Stimulated activated CD8-positive, alpha-beta memory T cell treated with anti-CD3 and anti-CD28 coated beads, Interleukin-4, amount 100 ng/mL, for 4 hours (primary cell): Measurements from ENCODE around the gene CTAG2.
"Not testable (repeated sequence)": the region's sequence is repeated elsewhere in the genome, so short reads cannot be mapped to it uniquely, and the experiment has no call there.

Experiments used
- DNase-seq, 2 donors: peaks; one replicate each; pipeline ENCODE4 v3.0.0-alpha.2; 2020; ENCODE audit warnings: low read depth in 2 of 2, low spot score in 1 of 2

CTAG2 gene

DNA sequence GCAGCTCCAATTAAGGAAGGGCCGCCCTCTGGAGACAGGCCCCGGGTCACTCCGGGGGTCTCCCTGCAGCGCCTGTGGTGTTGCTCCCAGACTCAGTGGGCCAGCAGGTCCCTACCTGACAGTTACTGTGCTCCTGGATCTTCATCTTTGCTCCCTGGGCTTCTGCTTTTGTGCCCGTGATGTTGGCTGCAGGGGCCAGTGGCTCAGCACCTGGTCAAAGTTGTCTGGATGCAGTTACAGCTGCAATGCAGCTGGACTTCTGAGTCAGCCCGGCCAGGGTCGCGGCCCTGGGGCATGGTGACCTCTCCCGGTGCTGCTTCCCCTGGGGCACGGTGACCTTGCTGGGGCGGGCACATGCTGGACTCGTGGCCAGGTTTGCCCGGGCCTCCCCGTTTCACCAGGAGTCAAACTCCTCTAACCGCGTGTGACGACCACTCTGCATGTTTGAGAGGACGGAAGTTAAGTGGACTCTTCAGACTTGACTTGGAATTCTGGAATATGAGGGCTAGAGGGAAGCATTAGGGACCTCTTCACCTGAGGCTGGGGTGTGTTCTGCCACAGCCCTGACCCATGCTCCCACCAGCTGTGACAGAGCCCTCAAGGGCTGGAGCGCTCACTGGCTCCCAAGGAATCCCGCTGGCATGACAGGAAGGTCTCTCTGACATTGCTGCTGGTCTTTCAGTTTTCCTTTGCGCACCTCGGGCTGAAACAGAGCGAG is 3.7 kb downstream of the CTAG2 start:
- no peak for DNase-seq

DNA sequence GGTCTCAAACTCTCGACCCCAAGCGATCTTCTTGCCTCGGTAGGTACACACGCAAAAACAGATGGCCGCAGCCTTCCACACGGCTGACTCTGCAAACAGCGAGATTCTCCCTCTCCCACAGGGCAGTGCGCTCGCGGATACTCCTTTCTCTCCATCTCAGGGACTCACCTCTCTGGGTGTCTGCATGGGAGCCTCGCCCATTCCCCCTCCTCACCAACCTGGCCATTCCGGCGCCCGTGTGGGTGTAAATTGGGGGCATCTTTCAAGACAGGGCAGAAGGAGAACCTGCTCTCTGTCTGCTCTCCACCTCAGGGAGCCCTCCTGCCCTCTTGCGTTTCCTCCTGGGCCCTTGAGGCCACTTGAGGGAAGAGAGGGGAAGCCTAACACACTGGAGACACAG is 4.4 kb downstream of the CTAG2 start:
- DNase-seq, result no peak

DNA sequence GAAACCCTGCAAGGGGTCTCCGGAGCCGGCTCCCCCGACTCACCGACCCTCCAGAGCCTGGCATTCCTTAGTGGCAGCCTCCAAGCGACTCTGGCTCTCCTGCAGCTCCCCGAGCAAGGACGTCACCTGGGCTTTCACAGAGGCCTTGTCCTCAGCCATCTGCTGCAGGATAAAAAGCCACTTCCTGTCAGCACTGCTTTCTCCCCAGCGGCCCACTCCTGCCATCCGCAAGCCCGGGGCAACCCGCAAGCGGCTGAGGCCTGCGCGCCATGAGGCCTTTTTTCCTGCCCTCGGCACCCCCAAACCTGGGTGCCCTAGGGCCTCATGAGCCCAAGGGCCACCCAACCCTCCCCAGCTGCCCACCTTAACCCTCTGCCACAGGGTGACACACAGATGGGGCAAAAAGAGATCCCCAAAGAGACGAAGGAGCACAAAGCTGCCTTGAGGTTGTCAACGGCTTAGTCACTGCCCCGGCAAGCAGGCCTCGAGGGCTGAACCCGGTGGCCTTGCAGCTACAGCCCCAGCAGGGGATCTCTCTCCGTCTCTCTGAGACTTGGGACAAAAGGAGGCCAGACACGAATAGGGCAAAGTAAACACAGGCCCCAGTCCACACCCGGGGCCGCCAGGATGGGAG is 7.5 kb downstream of the CTAG2 start:
- not testable (repeated sequence) for DNase-seq

DNA sequence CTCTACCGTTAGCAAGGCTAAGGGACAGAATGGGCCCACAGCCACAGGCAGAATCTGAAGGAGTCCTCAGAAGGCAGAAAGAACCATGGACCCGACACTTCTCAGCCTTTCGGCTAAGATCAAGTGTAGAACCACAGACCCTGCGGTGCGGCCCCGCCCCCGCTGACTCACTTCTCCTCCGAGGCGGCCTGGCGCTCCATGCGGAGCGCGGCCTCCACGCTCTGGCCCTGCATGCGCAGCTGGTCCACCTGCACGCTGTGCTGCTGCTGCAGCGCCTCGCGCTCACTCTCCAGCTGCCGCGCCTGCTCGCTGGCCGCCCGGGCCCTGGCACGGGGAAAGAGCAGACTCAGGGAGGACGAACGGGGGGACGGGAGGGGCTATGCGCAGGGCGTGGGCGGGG is 9.7 kb downstream of the CTAG2 start:
- DNase-seq, result not testable (repeated sequence)

DNA sequence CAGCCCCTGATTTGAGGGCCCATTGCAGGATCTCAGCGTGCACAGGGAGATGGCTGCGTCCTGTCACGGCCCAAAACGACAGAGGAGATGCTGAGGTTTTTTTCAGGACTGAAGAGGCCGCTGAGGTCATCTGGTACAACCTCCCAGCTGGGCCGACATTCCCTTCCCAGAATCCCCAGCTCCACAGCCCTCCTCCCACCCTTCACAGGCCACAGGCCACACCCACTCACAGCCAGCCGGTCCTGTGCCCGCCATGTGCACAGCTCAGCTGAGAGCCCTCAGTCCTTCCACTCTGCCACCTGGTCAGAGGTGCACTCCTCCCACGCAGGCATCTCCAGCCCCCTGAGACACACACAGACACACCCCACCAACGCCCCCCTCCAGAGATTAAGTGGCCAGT is 11.6 kb downstream of the CTAG2 start:
- DNase-seq, result not testable (repeated sequence)

DNA sequence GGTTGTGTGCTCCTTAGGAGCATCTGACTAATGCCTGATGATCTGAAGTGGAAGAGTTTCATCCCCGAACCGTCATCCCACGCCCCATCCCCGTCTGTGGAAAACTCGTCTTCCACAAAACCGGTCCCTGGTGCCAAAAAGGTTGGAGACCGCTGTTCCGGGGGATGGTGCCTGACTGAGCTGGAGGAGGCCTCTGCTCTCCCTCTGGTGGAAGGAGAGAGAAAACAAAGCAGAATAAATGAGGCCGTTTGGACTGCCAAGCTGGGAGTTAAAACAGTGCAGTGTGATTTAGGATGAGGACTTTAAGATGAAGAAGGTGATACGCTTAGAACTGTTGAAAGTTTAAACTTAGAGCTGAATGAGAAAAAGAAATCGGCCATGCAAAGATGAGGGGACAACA is 19.7 kb downstream of the CTAG2 start:
- DNase-seq, result not testable (repeated sequence)

DNA sequence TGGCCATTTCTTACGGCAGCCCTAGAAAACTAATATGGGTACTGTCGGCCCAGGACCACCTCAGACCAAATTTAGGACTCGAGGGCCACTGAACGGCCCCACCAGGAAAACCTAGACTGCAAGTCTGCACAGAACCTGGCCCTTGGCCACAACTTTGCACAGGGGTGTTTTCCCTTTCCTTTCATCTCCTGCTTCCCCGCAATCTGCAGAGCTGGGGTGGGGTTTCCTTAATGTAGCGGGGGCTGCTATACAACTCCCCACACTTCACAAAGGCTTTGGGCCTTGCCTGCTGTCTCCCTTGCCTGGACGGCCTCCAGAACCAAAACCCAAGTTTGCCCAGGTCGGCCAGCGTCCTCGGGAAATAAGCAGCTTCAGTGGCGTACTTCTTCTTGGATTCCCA is 22.4 kb downstream of the CTAG2 start:
- not testable (repeated sequence) for DNase-seq

DNA sequence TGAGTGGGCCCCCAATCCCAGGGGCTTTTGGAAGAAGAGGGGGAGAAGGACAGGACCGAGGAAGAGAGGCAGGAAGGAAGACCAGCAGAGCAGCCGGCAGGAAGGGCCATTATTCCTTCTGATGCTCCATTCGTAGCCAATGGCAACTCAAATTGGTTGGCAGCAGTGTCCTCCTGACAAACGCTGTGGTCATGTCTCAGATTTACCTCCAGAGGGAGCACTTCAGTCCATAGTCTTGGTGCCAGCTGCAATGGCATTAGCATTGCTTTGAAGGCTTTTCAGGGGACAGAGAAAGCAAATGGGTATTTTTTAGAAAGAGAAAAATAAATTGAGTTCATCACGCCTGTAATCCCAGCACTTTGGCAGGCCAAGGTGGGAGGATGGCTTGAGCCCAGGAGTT is 24.4 kb downstream of the CTAG2 start:
- not testable (repeated sequence) for DNase-seq

DNA sequence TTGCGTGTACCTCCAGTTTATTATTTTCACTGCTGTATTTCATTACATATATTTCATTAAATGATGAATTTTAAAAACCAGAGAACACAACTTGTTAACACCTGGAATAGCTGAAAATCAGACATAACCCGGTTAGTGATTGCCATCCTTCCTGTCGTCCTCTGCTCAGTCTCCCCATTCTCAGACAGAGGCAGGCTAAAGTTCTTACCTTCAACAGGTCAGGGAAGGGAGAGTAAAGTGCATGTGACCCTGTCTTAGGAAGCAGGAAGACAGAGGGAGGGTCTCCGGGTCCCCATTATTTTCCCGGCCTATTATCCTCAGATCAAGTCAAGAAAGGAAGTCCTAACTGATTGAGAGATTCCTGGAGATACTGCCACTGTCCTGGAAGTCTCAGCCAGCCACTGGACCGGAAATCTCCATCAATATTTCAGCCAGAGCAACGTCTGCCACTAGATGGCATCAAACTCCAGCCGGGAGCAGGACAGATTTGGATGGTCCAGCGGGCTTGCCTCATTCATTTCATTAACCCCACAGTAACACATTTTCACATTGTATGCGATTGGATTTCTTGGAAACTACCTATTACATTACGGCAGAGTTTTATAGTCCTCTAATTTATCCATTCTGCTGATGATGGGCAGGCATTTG is 32.5 kb downstream of the CTAG2 start:
- not testable (repeated sequence) for DNase-seq

DNA sequence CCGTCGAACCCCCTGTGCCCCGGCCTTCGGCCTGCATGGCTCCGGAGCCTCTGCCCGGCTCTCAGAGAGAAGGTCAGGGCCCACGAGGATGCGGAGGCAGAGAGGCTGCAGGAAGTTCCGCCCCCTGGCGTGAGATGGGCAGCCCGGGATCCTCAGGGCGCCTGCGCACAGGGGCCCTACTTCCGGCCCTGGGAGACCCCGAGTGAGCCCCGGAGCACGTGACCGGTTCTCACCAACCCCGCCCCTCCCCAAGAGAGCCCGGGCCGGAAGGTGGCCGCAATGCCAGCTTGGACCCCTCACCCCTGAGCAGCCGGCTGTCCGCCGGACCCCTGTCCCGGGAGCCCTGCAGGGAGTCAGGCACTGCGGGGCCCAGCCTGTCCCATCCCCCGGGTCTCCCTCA is 34.2 kb downstream of the CTAG2 start, which contains the start of gene CTAG1B:
Gene CTAG1B (minus strand): TSS at position 101 of the 400 bp plus-strand sequence. CDS start 64 bp downstream, at position 37.
- DNase-seq, result not testable (repeated sequence)

DNA sequence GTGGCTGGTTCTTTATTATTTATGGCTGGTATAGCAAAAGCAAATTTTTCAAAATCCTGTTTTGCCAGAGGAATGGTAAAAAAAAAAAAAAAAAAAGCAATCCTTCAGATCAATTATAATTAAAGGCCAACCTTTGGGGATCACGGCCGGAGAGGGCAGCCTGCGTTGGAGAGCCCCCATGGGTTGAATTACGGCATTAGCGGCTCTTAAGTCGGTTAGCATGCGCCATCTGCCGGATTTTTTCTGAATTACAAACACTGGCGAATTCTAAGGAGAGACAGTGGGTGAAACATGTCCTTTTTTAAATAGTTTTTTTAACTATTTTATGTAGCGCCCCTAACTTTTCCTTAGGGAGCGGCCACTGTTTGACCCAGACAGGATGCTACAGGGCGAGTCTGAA is 39.8 kb downstream of the CTAG2 start:
- not testable (repeated sequence) for DNase-seq

DNA sequence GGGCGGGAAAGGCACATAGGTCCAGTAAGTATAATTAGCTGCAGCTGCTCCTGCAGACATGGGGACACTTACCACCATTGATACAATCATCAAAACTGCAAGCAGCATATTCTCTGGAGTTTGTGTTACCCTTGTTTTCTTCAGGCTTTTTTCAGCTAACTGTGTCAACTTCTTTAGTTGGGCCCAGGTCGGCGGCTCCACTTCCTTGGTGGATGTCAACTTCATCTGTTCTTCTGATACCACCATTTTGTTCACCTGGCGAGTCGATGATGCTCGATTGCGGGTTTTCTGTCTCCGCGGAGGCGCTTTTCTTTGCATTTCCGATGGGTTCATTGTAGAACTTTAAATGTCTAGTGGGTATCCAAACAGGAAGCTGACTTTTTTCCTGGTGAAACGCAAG is 42.2 kb downstream of the CTAG2 start:
- DNase-seq, result not testable (repeated sequence)

DNA sequence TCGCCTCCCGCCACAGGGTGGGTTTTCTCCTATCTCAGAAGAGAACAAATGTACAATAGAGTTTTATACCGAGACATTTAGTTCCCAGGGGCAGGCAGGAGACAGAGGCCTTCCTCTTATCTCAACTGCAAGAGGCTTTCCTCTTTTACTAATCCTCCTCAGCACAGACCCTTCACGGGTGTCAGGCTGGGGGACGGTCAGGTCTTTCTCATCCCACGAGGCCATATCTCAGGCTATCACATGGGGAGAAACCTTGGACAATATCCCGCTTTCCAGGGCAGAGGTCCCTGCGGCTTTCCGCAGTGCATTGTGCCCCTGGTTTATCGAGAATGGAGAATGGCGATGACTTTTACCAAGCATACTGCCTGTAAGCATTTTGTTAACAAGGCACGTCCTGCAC is 44.6 kb downstream of the CTAG2 start:
- not testable (repeated sequence) for DNase-seq

DNA sequence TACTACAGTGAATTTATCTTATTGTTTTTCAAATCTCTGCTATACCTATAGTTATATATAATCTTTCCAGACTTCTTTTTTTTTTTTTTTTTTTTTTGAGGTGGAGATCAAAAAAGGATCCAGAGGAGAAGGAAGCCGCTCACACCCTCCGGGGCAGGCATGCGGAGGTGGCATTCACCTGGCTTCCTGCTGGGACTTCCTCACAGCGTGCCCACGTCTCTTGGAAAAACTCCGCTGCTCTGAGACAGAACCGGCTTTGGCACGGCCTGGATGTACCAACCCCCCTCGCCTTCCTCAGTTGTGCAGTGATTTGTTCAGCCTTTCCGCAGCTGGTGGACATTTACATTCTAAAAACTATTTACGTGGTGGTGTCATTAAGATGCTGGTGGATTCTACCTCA is 45.4 kb downstream of the CTAG2 start:
- not testable (repeated sequence) for DNase-seq

DNA sequence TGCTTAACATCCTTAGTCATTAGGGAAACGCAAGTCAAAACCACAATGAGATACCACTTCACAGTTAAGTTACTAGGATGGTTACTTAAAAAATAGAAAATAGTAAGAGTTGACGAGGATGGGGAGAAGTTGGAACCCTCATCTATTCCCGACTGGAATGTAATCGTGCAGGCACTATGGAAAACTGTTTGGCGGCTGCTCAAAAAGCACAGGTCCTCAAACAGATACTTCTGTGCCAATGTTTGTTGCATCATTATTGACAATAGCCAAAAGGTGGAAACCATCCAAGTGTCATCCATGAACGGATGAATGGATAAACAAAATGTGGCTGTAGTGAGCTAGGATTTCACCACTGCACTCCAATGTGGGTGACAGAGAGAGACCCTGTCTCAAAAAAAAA is 46.0 kb downstream of the CTAG2 start:
- DNase-seq, result no peak

DNA sequence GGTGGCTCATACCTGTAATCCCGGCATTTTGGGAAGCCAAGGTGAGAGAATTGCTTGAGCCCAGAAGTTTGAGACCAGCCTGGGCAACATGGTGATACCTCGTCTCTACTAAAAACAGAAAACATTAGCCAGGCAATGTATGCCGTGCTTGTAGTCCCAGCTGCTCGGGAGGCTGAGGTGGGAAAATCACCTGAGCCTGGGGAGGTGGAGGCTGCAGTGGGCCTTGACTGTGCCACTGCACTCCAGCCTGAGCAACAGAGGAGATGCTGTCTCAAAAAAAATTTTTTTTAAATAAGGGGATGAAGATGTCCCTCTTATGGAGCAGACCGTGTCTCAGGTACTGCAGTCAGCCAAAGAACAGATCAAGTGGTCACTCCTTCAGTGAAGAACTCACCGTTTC is 47.8 kb downstream of the CTAG2 start:
- DNase-seq, result no peak

DNA sequence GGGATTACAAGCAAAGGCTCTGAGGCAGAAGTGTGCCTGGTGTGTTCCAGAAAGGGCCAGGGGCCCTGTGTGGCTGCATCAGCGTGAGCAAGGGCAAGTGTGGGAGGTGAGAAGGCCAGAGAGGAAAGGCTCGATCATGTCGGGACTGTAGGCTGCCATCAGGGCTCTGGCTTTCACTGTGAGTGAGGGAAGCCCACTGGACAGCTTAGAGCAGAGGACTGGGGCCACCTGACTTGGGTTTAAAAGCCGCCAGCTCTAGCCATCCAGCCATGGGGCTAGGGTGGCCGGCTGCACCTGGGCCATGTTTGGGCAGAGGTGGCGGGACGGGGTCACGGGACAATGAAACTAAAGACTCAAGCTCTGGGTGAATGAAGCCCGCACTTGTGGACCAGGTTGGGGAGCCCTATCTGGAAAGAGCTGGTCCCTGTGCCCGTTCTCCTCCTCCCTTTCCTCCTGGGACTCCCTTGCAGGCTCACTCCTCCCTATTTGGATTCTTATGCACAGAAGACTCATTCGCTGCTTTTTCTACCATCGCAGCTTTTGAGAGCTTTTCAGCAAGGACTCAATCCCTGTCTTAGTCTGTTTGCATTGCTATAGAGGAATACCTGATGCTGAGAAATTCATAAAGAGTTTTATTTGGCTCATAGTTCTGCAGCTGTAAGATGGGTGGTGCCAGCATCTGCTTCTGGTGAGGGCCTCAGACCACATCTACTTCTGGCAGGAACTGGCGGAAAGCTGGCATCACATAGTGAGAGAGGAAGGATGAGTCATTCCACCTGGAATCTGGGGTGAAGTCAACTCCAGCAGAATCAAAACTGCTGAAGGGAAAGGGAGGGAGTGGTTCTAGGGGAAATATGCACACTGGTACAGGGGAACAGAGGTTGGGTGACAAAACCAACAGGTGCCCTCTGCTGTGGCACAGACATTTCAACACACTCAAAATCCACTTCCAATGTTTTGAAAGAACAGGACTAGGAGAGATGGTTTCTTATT is 49.6 kb downstream of the CTAG2 start:
- no peak for DNase-seq

DNA sequence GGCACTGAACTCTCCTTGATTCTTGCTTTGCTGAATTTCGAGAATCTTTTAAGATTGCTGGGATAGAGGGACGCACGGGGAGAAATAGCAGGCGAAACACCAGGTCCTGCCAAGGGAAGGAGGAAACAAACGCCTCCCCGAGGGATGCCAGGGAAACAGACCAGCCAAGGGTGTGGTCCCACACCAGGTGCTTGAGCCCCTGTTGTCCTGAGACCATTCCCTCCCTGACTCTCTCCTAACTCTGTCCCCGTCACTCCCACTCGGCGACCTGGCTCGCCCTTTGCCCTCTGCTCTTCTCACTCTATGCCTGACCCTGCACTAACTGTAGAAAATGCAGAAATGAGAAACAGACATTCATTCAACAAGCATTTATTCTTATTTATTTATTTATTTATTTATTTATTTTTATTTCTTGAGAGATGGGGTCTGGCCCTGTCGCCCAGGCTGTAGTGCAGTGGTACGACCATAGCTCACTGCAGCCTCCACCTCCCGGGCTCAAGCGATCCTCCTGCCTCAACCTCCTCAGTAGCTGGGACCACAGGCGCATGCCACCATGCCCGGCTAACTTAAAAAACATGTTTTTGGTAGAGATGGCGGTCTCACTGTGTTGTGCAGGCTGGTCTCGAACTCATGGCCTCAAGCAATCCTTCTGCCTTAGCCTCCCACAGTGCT is 50.5 kb downstream of the CTAG2 start:
- no peak for DNase-seq

DNA sequence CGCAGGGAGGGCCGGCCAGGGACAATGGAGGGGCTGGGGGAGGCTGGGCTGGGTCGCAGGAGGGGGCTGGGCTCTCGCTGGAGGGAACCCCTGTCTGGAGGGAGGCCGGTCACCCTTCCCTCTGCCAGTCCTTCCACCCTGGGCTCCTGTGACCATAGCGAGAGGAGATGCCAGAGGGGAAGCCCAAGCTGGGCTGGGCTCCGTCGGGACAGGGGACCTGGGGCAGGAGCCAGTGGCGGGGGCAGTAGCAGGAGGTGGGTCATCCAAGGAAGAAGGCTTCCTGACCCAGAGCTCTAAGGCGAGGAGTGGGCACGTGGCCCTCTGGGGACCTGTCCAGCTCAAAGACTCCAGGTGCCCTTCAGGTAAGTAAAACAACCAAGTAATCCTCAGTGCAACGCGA is 51.2 kb downstream of the CTAG2 start:
- no peak for DNase-seq
